Breast epithelium (tissue), 4 donors: Measurements from ENCODE around the gene PLEKHN1. TPM values are rescaled to one million over a fixed set of nuclear protein-coding genes. Genes with fewer than 3 reads are reported as not detected.

ENCODE experiments used
- DNase-seq, 2 donors: peaks; one replicate each; pipeline ENCODE4 v3.0.0-alpha.2; 2019; ENCODE audit warnings: low spot score in 2 of 2
- H3K27ac ChIP-seq, 2 donors: fragments of 200-600 bp; sonication (generic) in 1 of 2; one replicate each; pipeline ENCODE4 v1.5.1; 2016 to 2019; ENCODE audit warnings: mild to moderate bottlenecking in 1 of 2
- H3K27me3 ChIP-seq, 2 donors: fragments of 200-600 bp; sonication (generic) in 1 of 2; one replicate each; pipeline versions ENCODE4 v1.5.1 to v1.6.0; 2017 to 2019; ENCODE audit warnings: control low read depth in 1 of 2, mild to moderate bottlenecking in 1 of 2
- H3K36me3 ChIP-seq: fragments of 200-600 bp; one replicate; pipeline ENCODE4 v1.5.1; 2019
- H3K4me1 ChIP-seq, 2 donors: fragments of 200-600 bp; sonication (generic); one replicate each; pipeline ENCODE4 v1.5.1; 2016 to 2019; ENCODE audit warnings: control low read depth in 1 of 2
- H3K4me3 ChIP-seq, 3 donors: fragments of 200-600 bp; sonication (generic); 1 replicate in 2 of 3; 2 replicates in 1 of 3; pipeline ENCODE4 v1.5.1; 2016 to 2019; ENCODE audit warnings: mild to moderate bottlenecking in 3 of 3, moderate library complexity in 2 of 3
- H3K9me3 ChIP-seq, 2 donors: fragments of 200-600 bp; sonication (generic) in 1 of 2; one replicate each; pipeline ENCODE4 v1.5.1; 2016 to 2019; ENCODE audit warnings: control low read depth in 1 of 2
- CTCF ChIP-seq, 3 donors: fragments of 450-650 bp; IDR thresholded peaks; one replicate each; pipeline ENCODE4 v1.5.1; 2016 to 2017; ENCODE audit warnings: antibody characterized with exemption in 3 of 3, mild to moderate bottlenecking in 3 of 3, moderate library complexity in 3 of 3
- POLR2A ChIP-seq: fragments of 450-650 bp; IDR thresholded peaks from one replicate; pipeline ENCODE4 v1.6.1; 2016; ENCODE audit warnings: antibody characterized with exemption, mild to moderate bottlenecking, moderate library complexity
- POLR2AphosphoS5 ChIP-seq, 3 donors: sonication (generic); formaldehyde crosslinking; IDR thresholded peaks; one replicate each; pipeline ENCODE4 v1.6.1; 2017; ENCODE audit warnings: antibody characterized with exemption in 3 of 3
- intact Hi-C: fragments of 100-400 bp; cut with DNase I; formaldehyde crosslinking; loops from one replicate; pipeline ENCODE4 v1.15.1; 2023; ENCODE audit warnings: low total_unique reads
- total RNA-seq, 3 donors: library from RNA; depleted of rRNA; stranded (reverse); fragments of >200 nt; gene quantifications; one replicate each; pipeline ENCODE4 v1.1.0, GENCODE V29; 2016

The PLEKHN1 gene
- total RNA-seq, 3 donors from 2014 or later, result 0.16 to 2.8 (median 1.6) TPM

GRCh38 chr1:958823-959730 lies 7.2 kb upstream of the PLEKHN1 start, which contains the start of gene NOC2L:
NOC2L (minus strand) TSS chr1:959256; CDS start chr1:959240, 16 bp downstream.
- intact Hi-C loops, result no loop called here
- Histone ChIP-seq H3K27me3 (no peaks in the 10 kb centered on the region), H3K27ac (peak within 1 kb of the TSS; percentile 55 to 56), H3K4me1 (peaks cover 4 to 13% of the 10 kb centered on the region in 2 donors), H3K9me3 (no peaks in the 10 kb centered on the region), H3K4me3 (peak within 1 kb of the TSS; percentile 95 to 100 (median 98)), H3K36me3 (no peaks in the 10 kb centered on the region)
- TF ChIP-seq POLR2A (no peak), POLR2AphosphoS5 (IDR thresholded peaks at IDR 0.05) (peak; percentile 15 to 43 (median 18))
- DNase-seq, result peak; percentile 93 to 96

- Histone ChIP-seq H3K27me3 (no peaks in the 10 kb centered on the region), H3K4me3 (peak overlapping the region; percentile 95 to 100 (median 98)), H3K9me3 (no peaks in the 10 kb centered on the region), H3K27ac (peak overlapping the region in 1 of 2 donors; percentile 56), H3K4me1 (peaks cover 4 to 13% of the 10 kb centered on the region in 2 donors), H3K36me3 (no peaks in the 10 kb centered on the region)
- intact Hi-C loops, result no loop called here
- no peak for TF ChIP-seq POLR2AphosphoS5 (IDR thresholded peaks at IDR 0.05)
- TF ChIP-seq POLR2A, result no peak
- TF ChIP-seq CTCF (IDR thresholded peaks at IDR 0.05), result no peak
- DNase-seq, result no peak
Measured at GRCh38 chr1:959731-960362, 6.4 kb upstream of the PLEKHN1 start.

GRCh38 chr1:960363-961131 lies 5.7 kb upstream of the PLEKHN1 start, which contains the start of gene KLHL17:
KLHL17 (plus strand) TSS chr1:960584; CDS start chr1:960694, 110 bp downstream.
- H3K27me3 ChIP-seq, result no peaks in the 10 kb centered on the region
- H3K4me3 ChIP-seq, result peak within 1 kb of the TSS; percentile 95 to 100 (median 98)
- no peak for TF ChIP-seq POLR2AphosphoS5 (IDR thresholded peaks at IDR 0.05)
- no peaks in the 10 kb centered on the region for H3K36me3 ChIP-seq
- intact Hi-C loops, result no loop called here
- DNase-seq, result no peak
- H3K4me1 ChIP-seq, result peaks cover 4 to 14% of the 10 kb centered on the region in 2 donors
- H3K9me3 ChIP-seq, result no peaks in the 10 kb centered on the region
- peak within 1 kb of the TSS in 1 of 2 donors; percentile 56 for H3K27ac ChIP-seq

GRCh38 chr1:961132-961669 lies 5.1 kb upstream of the PLEKHN1 start:
- Histone ChIP-seq H3K4me1 (peaks cover 4 to 18% of the 10 kb centered on the region in 2 donors), H3K27ac (peak overlapping the region in 1 of 2 donors; percentile 35)

More at GRCh38 chr1:961132-961669, 5.1 kb upstream of the PLEKHN1 start:
- no peak for DNase-seq
- Histone ChIP-seq H3K4me3 (peak overlapping the region; percentile 95 to 100 (median 98)), H3K9me3 (no peaks in the 10 kb centered on the region), H3K36me3 (no peaks in the 10 kb centered on the region), H3K27me3 (no peaks in the 10 kb centered on the region)
- intact Hi-C loops, result no loop called here
- TF ChIP-seq POLR2AphosphoS5 (IDR thresholded peaks at IDR 0.05) (no peak), POLR2A (no peak), CTCF (IDR thresholded peaks at IDR 0.05) (no peak)
